ENCODE measurements around the gene HEMK1. TPM values are rescaled to one million over a fixed set of nuclear protein-coding genes. Genes with fewer than 3 reads are reported as not detected.
A peak's percentile ranks its signal among the peaks of the same experiment; 100 is the strongest.

HEMK1 gene
- total and polyA plus RNA-seq, 9 donors, result 12.9 to 21.5 (median 16.6) TPM

- no peaks in the 10 kb centered on the region for H3K27me3 ChIP-seq (ENCODE audit: control insufficient read depth, insufficient read depth, low read length)
- WGBS (ENCODE audit: insufficient coverage), result 60% methylated on average over 1 of the region's 1 CpG
- peaks cover 34% of the 10 kb centered on the region for H3K4me1 ChIP-seq (ENCODE audit: control insufficient read depth, insufficient read depth, low read length)
- no peak overlapping the region for H3K27ac ChIP-seq (ENCODE audit: low read length)
- H3K9me3 ChIP-seq (replicated peaks; ENCODE audit: control insufficient read depth, low read depth, low read length), result no peaks in the 10 kb centered on the region
- DNase-seq, result peak; percentile 81
- no peak overlapping the region for H3K4me3 ChIP-seq (ENCODE audit: low read length)
- H3K36me3 ChIP-seq (ENCODE audit: control insufficient read depth, insufficient read depth, low read length), result peaks cover 47% of the 10 kb centered on the region
Measured at GRCh38 chr3:50572158-50572557, 2.8 kb downstream of the HEMK1 start.

GRCh38 chr3:50572801-50573371 lies 3.6 kb downstream of the HEMK1 start:
- 80% methylated on average over 1 of the region's 4 CpGs for WGBS (ENCODE audit: insufficient coverage)
- Histone ChIP-seq H3K4me1 (ENCODE audit: control insufficient read depth, insufficient read depth, low read length) (peaks cover 31% of the 10 kb centered on the region), H3K27me3 (ENCODE audit: control insufficient read depth, insufficient read depth, low read length) (no peaks in the 10 kb centered on the region), H3K27ac (ENCODE audit: low read length) (no peak overlapping the region), H3K4me3 (ENCODE audit: low read length) (no peak overlapping the region), H3K36me3 (ENCODE audit: control insufficient read depth, insufficient read depth, low read length) (peaks cover 55% of the 10 kb centered on the region), H3K9me3 (replicated peaks; ENCODE audit: control insufficient read depth, low read depth, low read length) (no peaks in the 10 kb centered on the region)
- no peak for DNase-seq

GRCh38 chr3:50573566-50574443 lies 4.5 kb downstream of the HEMK1 start:
- H3K36me3 ChIP-seq (ENCODE audit: control insufficient read depth, insufficient read depth, low read length), result peaks cover 64% of the 10 kb centered on the region
- WGBS (ENCODE audit: insufficient coverage), result 89% methylated on average over 3 of the region's 8 CpGs
- no peak for DNase-seq

GRCh38 chr3:50574444-50574831 lies 5.1 kb downstream of the HEMK1 start:
- Histone ChIP-seq H3K9me3 (replicated peaks; ENCODE audit: control insufficient read depth, low read depth, low read length) (no peaks in the 10 kb centered on the region), H3K27ac (ENCODE audit: low read length) (no peak overlapping the region), H3K27me3 (ENCODE audit: control insufficient read depth, insufficient read depth, low read length) (no peaks in the 10 kb centered on the region), H3K36me3 (ENCODE audit: control insufficient read depth, insufficient read depth, low read length) (peaks cover 70% of the 10 kb centered on the region), H3K4me1 (ENCODE audit: control insufficient read depth, insufficient read depth, low read length) (peaks cover 21% of the 10 kb centered on the region), H3K4me3 (ENCODE audit: low read length) (no peak overlapping the region)
- DNase-seq, result no peak
- no CpG with 5 or more reads among the region's 1 CpG for WGBS (ENCODE audit: insufficient coverage)

More at GRCh38 chr3:50573566-50574443, 4.5 kb downstream of the HEMK1 start:
- H3K27ac ChIP-seq (ENCODE audit: low read length), result no peak overlapping the region
- no peak overlapping the region for H3K4me3 ChIP-seq (ENCODE audit: low read length)
- H3K27me3 ChIP-seq (ENCODE audit: control insufficient read depth, insufficient read depth, low read length), result no peaks in the 10 kb centered on the region
- peaks cover 21% of the 10 kb centered on the region for H3K4me1 ChIP-seq (ENCODE audit: control insufficient read depth, insufficient read depth, low read length)
- H3K9me3 ChIP-seq (replicated peaks; ENCODE audit: control insufficient read depth, low read depth, low read length), result no peaks in the 10 kb centered on the region

GRCh38 chr3:50575372-50575771 lies 6.0 kb downstream of the HEMK1 start:
- no peaks in the 10 kb centered on the region for H3K9me3 ChIP-seq (replicated peaks; ENCODE audit: control insufficient read depth, low read depth, low read length)
- DNase-seq, result no peak
- H3K27me3 ChIP-seq (ENCODE audit: control insufficient read depth, insufficient read depth, low read length), result no peaks in the 10 kb centered on the region
- no peak overlapping the region for H3K4me3 ChIP-seq (ENCODE audit: low read length)
- 91% methylated on average over 5 of the region's 6 CpGs for WGBS (ENCODE audit: insufficient coverage)
- H3K36me3 ChIP-seq (ENCODE audit: control insufficient read depth, insufficient read depth, low read length), result peaks cover 78% of the 10 kb centered on the region
- peaks cover 16% of the 10 kb centered on the region for H3K4me1 ChIP-seq (ENCODE audit: control insufficient read depth, insufficient read depth, low read length)
- no peak overlapping the region for H3K27ac ChIP-seq (ENCODE audit: low read length)

GRCh38 chr3:50577348-50577747 lies 8.0 kb downstream of the HEMK1 start:
- no peak overlapping the region for H3K4me3 ChIP-seq (ENCODE audit: low read length)

GRCh38 chr3:50580683-50581458 lies 11.5 kb downstream of the HEMK1 start:
- peaks cover 80% of the 10 kb centered on the region for H3K36me3 ChIP-seq (ENCODE audit: control insufficient read depth, insufficient read depth, low read length)
- H3K4me3 ChIP-seq (ENCODE audit: low read length), result no peak overlapping the region
- WGBS (ENCODE audit: insufficient coverage), result 67% methylated on average over 3 of the region's 9 CpGs
- DNase-seq, result no peak
- H3K4me1 ChIP-seq (ENCODE audit: control insufficient read depth, insufficient read depth, low read length), result no peaks in the 10 kb centered on the region
- H3K9me3 ChIP-seq (replicated peaks; ENCODE audit: control insufficient read depth, low read depth, low read length), result no peaks in the 10 kb centered on the region
- no peak overlapping the region for H3K27ac ChIP-seq (ENCODE audit: low read length)
- H3K27me3 ChIP-seq (ENCODE audit: control insufficient read depth, insufficient read depth, low read length), result no peaks in the 10 kb centered on the region

More at GRCh38 chr3:50577348-50577747, 8.0 kb downstream of the HEMK1 start:
- Histone ChIP-seq H3K36me3 (ENCODE audit: control insufficient read depth, insufficient read depth, low read length) (peaks cover 90% of the 10 kb centered on the region), H3K4me1 (ENCODE audit: control insufficient read depth, insufficient read depth, low read length) (peaks cover 3% of the 10 kb centered on the region), H3K27me3 (ENCODE audit: control insufficient read depth, insufficient read depth, low read length) (no peaks in the 10 kb centered on the region), H3K9me3 (replicated peaks; ENCODE audit: control insufficient read depth, low read depth, low read length) (no peaks in the 10 kb centered on the region), H3K27ac (ENCODE audit: low read length) (no peak overlapping the region)
- WGBS (ENCODE audit: insufficient coverage), result no CpG with 5 or more reads among the region's 2 CpGs
- DNase-seq, result no peak

- H3K27me3 ChIP-seq (ENCODE audit: control insufficient read depth, insufficient read depth, low read length), result no peaks in the 10 kb centered on the region
- no peak overlapping the region for H3K27ac ChIP-seq (ENCODE audit: low read length)
- H3K9me3 ChIP-seq (replicated peaks; ENCODE audit: control insufficient read depth, low read depth, low read length), result no peaks in the 10 kb centered on the region
- H3K4me3 ChIP-seq (ENCODE audit: low read length), result no peak overlapping the region
- no peak for DNase-seq
- WGBS (ENCODE audit: insufficient coverage), result 100% methylated on average over 2 of the region's 2 CpGs
- H3K36me3 ChIP-seq (ENCODE audit: control insufficient read depth, insufficient read depth, low read length), result peaks cover 76% of the 10 kb centered on the region
- H3K4me1 ChIP-seq (ENCODE audit: control insufficient read depth, insufficient read depth, low read length), result no peaks in the 10 kb centered on the region
Measured at GRCh38 chr3:50581459-50581842, 12.1 kb downstream of the HEMK1 start.

- WGBS (ENCODE audit: insufficient coverage), result 80% methylated on average over 5 of the region's 9 CpGs
- Histone ChIP-seq H3K36me3 (ENCODE audit: control insufficient read depth, insufficient read depth, low read length) (peaks cover 69% of the 10 kb centered on the region), H3K4me3 (ENCODE audit: low read length) (no peak overlapping the region), H3K9me3 (replicated peaks; ENCODE audit: control insufficient read depth, low read depth, low read length) (no peaks in the 10 kb centered on the region), H3K27me3 (ENCODE audit: control insufficient read depth, insufficient read depth, low read length) (no peaks in the 10 kb centered on the region), H3K4me1 (ENCODE audit: control insufficient read depth, insufficient read depth, low read length) (no peaks in the 10 kb centered on the region), H3K27ac (ENCODE audit: low read length) (no peak overlapping the region)
- no peak for DNase-seq
Measured at GRCh38 chr3:50582083-50582482, 12.8 kb downstream of the HEMK1 start.

- Histone ChIP-seq H3K27ac (ENCODE audit: low read length) (no peak overlapping the region), H3K4me3 (ENCODE audit: low read length) (no peak overlapping the region), H3K4me1 (ENCODE audit: control insufficient read depth, insufficient read depth, low read length) (peaks cover 5% of the 10 kb centered on the region), H3K9me3 (replicated peaks; ENCODE audit: control insufficient read depth, low read depth, low read length) (no peaks in the 10 kb centered on the region), H3K36me3 (ENCODE audit: control insufficient read depth, insufficient read depth, low read length) (peaks cover 51% of the 10 kb centered on the region), H3K27me3 (ENCODE audit: control insufficient read depth, insufficient read depth, low read length) (no peaks in the 10 kb centered on the region)
- no peak for DNase-seq
- 77% methylated on average over 6 of the region's 6 CpGs for whole genome bisulfite sequencing (ENCODE audit: insufficient coverage)
Measured at GRCh38 chr3:50583897-50584296, 14.6 kb downstream of the HEMK1 start.

Measured in muscle of leg (tissue), 11 donors.